Limb (tissue), 2 donors: Measurements from ENCODE around the gene TBC1D14.

Experiments
- DNase-seq, 2 donors: peaks; one replicate each; pipeline ENCODE4 v3.0.0-alpha.2; 2016; ENCODE audit errors: extremely low spot score in 2 of 2

The TBC1D14 gene

GRCh38 chr4:7017446-7018048 lies 107.9 kb downstream of the TBC1D14 start:
- DNase-seq = no peak

- DNase-seq = no peak
These were observed 108.7 kb downstream of the TBC1D14 start for GRCh38 chr4:7018281-7018680.

- DNase-seq = no peak
These were observed 109.7 kb downstream of the TBC1D14 start for GRCh38 chr4:7019367-7019766.

GRCh38 chr4:7020290-7020689 lies 110.7 kb downstream of the TBC1D14 start:
- DNase-seq = no peak

- DNase-seq = no peak
These were observed 111.2 kb downstream of the TBC1D14 start for GRCh38 chr4:7020856-7021255.

GRCh38 chr4:7021355-7021754 lies 111.7 kb downstream of the TBC1D14 start:
- DNase-seq = no peak

GRCh38 chr4:7021930-7022664 lies 112.5 kb downstream of the TBC1D14 start:
- DNase-seq = no peak

GRCh38 chr4:7023486-7023885 lies 113.9 kb downstream of the TBC1D14 start:
- DNase-seq = no peak

- DNase-seq = no peak
These were observed 114.3 kb downstream of the TBC1D14 start for GRCh38 chr4:7023901-7024300.

GRCh38 chr4:7024336-7024890 lies 114.8 kb downstream of the TBC1D14 start:
- no peak for DNase-seq

- no peak for DNase-seq
These were observed 115.5 kb downstream of the TBC1D14 start for GRCh38 chr4:7025040-7025602.

- no peak for DNase-seq
These were observed 116.5 kb downstream of the TBC1D14 start for GRCh38 chr4:7026107-7026506.

- DNase-seq = no peak
These were observed 117.7 kb downstream of the TBC1D14 start for GRCh38 chr4:7027284-7027683.

GRCh38 chr4:7027913-7028312 lies 118.3 kb downstream of the TBC1D14 start:
- no peak for DNase-seq

GRCh38 chr4:7029212-7029611 lies 119.6 kb downstream of the TBC1D14 start:
- no peak for DNase-seq

- no peak for DNase-seq
These were observed 120.3 kb downstream of the TBC1D14 start for GRCh38 chr4:7029921-7030320.

- no peak for DNase-seq
These were observed 121.2 kb downstream of the TBC1D14 start for GRCh38 chr4:7030856-7031255.

- no peak for DNase-seq
These were observed 122.2 kb downstream of the TBC1D14 start for GRCh38 chr4:7031558-7032449.

- DNase-seq = no peak
These were observed 123.0 kb downstream of the TBC1D14 start for GRCh38 chr4:7032596-7032995.

- no peak for DNase-seq
These were observed 124.8 kb downstream of the TBC1D14 start for GRCh38 chr4:7034262-7035081.

GRCh38 chr4:7037425-7037824 lies 127.8 kb downstream of the TBC1D14 start:
- DNase-seq = no peak
